GM19035 (cell line): ENCODE data around the gene PHKA1.
A peak's percentile ranks its signal among the peaks of the same experiment; 100 is the strongest.
"Not testable (repeated sequence)": the region's sequence is repeated elsewhere in the genome, so short reads cannot be mapped to it uniquely, and the experiment has no call there.

Experiments used
- ATAC-seq: cut with Tn5 transposase; IDR thresholded peaks from one replicate; pipeline ENCODE4 v1.9.1; 2021; ENCODE audit not compliant: unreplicated experiment

The PHKA1 gene

GRCh38 chrX:72573158-72573511 lies 141.0 kb downstream of the PHKA1 start:
- ATAC-seq = peak; percentile 28

- ATAC-seq = peak; percentile 99
Measured at GRCh38 chrX:72572248-72573157, 141.6 kb downstream of the PHKA1 start, which contains the start of gene HDAC8. HDAC8 (minus strand) TSS chrX:72572843; CDS start chrX:72572761, 82 bp downstream.

GRCh38 chrX:72569786-72570185 lies 144.3 kb downstream of the PHKA1 start:
- no peak for ATAC-seq

- no peak for ATAC-seq
Measured at GRCh38 chrX:72568406-72569092, 145.6 kb downstream of the PHKA1 start.

- no peak for ATAC-seq
Measured at GRCh38 chrX:72566448-72566847, 147.7 kb downstream of the PHKA1 start.

GRCh38 chrX:72559655-72560054 lies 154.5 kb downstream of the PHKA1 start:
- ATAC-seq = not testable (repeated sequence)

GRCh38 chrX:72554448-72555140 lies 159.5 kb downstream of the PHKA1 start:
- ATAC-seq = no peak

GRCh38 chrX:72552443-72552842 lies 161.7 kb downstream of the PHKA1 start:
- ATAC-seq = not testable (repeated sequence)

GRCh38 chrX:72545990-72546389 lies 168.1 kb downstream of the PHKA1 start:
- ATAC-seq = no peak

- ATAC-seq = no peak
Measured at GRCh38 chrX:72540318-72540717, 173.8 kb downstream of the PHKA1 start.

GRCh38 chrX:72539822-72540221 lies 174.3 kb downstream of the PHKA1 start:
- ATAC-seq = no peak

GRCh38 chrX:72536542-72536941 lies 177.6 kb downstream of the PHKA1 start:
- ATAC-seq = no peak

GRCh38 chrX:72532366-72532765 lies 181.7 kb downstream of the PHKA1 start:
- ATAC-seq = no peak
